ENCODE results near the gene CAP1. TPM values are rescaled to one million over a fixed set of nuclear protein-coding genes. Genes with fewer than 3 reads are reported as not detected.
A peak's percentile ranks its signal among the peaks of the same experiment; 100 is the strongest.

CAP1 gene
- total and polyA plus RNA-seq, 10 of the 15 experiments (the other 5 are each of a cell fraction or from before 2014, with no cell fraction given) = 360 to 500 (median 431) TPM

- no peak for TF ChIP-seq TARDBP (IDR thresholded peaks at IDR 0.05; ENCODE audit: borderline replicate concordance)
- TF ChIP-seq, protein P1, sequence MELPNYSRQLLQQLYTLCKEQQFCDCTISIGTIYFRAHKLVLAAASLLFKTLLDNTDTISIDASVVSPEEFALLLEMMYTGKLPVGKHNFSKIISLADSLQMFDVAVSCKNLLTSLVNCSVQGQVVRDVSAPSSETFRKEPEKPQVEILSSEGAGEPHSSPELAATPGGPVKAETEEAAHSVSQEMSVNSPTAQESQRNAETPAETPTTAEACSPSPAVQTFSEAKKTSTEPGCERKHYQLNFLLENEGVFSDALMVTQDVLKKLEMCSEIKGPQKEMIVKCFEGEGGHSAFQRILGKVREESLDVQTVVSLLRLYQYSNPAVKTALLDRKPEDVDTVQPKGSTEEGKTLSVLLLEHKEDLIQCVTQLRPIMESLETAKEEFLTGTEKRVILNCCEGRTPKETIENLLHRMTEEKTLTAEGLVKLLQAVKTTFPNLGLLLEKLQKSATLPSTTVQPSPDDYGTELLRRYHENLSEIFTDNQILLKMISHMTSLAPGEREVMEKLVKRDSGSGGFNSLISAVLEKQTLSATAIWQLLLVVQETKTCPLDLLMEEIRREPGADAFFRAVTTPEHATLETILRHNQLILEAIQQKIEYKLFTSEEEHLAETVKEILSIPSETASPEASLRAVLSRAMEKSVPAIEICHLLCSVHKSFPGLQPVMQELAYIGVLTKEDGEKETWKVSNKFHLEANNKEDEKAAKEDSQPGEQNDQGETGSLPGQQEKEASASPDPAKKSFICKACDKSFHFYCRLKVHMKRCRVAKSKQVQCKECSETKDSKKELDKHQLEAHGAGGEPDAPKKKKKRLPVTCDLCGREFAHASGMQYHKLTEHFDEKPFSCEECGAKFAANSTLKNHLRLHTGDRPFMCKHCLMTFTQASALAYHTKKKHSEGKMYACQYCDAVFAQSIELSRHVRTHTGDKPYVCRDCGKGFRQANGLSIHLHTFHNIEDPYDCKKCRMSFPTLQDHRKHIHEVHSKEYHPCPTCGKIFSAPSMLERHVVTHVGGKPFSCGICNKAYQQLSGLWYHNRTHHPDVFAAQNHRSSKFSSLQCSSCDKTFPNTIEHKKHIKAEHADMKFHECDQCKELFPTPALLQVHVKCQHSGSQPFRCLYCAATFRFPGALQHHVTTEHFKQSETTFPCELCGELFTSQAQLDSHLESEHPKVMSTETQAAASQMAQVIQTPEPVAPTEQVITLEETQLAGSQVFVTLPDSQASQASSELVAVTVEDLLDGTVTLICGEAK (IDR thresholded peaks at IDR 0.05; ENCODE audit: borderline replicate concordance) = peak; percentile 96
- TF ChIP-seq E4F1 (IDR thresholded peaks at IDR 0.05; ENCODE audit: borderline replicate concordance, partially characterized antibody) = peak; percentile 79
- TF ChIP-seq CBX5 (IDR thresholded peaks at IDR 0.05; ENCODE audit: low read depth) = peak; percentile 32; the same call in 1 of the 2 replicates
- TF ChIP-seq ZBTB11 (CRISPR knock-in tag; IDR thresholded peaks at IDR 0.05) = peak; percentile 79
- TF ChIP-seq JUND (IDR thresholded peaks at IDR 0.05; ENCODE audit: low read depth, low read length) = no peak
- TF ChIP-seq BCL11A (IDR thresholded peaks at IDR 0.05; ENCODE audit: low read depth, low read length) = 0 out of 2 replicates have a peak, but pooled peaks have one; percentile 19
- no peak for TF ChIP-seq HDAC2 (IDR thresholded peaks at IDR 0.05)
- peak; percentile 56; the same call in 1 of the 3 replicates for TF ChIP-seq POU2F2 (IDR thresholded peaks at IDR 0.05; ENCODE audit: borderline replicate concordance, low read depth, low read length)
- peak; percentile 8 for TF ChIP-seq NBN (IDR thresholded peaks at IDR 0.05)
- peak; percentile 31; the same call in 1 of the 2 replicates for TF ChIP-seq ZNF384 (IDR thresholded peaks at IDR 0.05; ENCODE audit: borderline replicate concordance, low read depth, low read length)
- TF ChIP-seq, protein P2, sequence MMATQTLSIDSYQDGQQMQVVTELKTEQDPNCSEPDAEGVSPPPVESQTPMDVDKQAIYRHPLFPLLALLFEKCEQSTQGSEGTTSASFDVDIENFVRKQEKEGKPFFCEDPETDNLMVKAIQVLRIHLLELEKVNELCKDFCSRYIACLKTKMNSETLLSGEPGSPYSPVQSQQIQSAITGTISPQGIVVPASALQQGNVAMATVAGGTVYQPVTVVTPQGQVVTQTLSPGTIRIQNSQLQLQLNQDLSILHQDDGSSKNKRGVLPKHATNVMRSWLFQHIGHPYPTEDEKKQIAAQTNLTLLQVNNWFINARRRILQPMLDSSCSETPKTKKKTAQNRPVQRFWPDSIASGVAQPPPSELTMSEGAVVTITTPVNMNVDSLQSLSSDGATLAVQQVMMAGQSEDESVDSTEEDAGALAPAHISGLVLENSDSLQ (IDR thresholded peaks at IDR 0.05) = peak; percentile 82
- peak; percentile 44; the same call in 1 of the 2 replicates for TF ChIP-seq SIN3A (IDR thresholded peaks at IDR 0.05; ENCODE audit: low read depth, low read length)
Observed at GRCh38 chr1:40040511-40041465, at the start of gene CAP1 (continued).
